A549 (cell line): Measurements from ENCODE around the gene OR3A2. TPM values are rescaled to one million over a fixed set of nuclear protein-coding genes. Genes with fewer than 3 reads are reported as not detected.
"Not testable (repeated sequence)": the region's sequence is repeated elsewhere in the genome, so short reads cannot be mapped to it uniquely, and the experiment has no call there.

Experiments used
- ATAC-seq, 2 experiments: fragments of 200-7000 bp in 1 of 2; fragments of >200 bp in 1 of 2; cut with Nextera tagmentation in 1 of 2; cut with Tn5 transposase in 1 of 2; 3 replicates each; pipeline versions ENCODE4 v1.8.0 to v1.9.1; 2018 to 2020; ENCODE audit warnings: mild to moderate bottlenecking in 1 of 2, moderate library complexity in 1 of 2
- CTCF ChIA-PET: fragments of 300-600 bp; sonication (Branson Sonifier 250); formaldehyde crosslinking; extraction: SDS; loops from one replicate; lab custom pipeline; 2021; ENCODE audit warnings: antibody characterized with exemption, inconsistent platforms; lab: Yijun Ruan, JAX
- POLR2A ChIA-PET: fragments of 350-600 bp; formaldehyde crosslinking; extraction: SDS; loops from one replicate; lab custom pipeline; 2021; ENCODE audit warnings: antibody characterized with exemption, inconsistent platforms; lab: Yijun Ruan, JAX
- DNase-seq, 2 experiments: peaks; one replicate each; pipeline versions ENCODE4 v3.0.0 to v3.0.0-alpha.2; 2011 to 2016; ENCODE audit warnings: low read depth in 1 of 2, low spot score in 1 of 2
- FAIRE-seq: peaks from 2 replicates; lab custom pipeline; 2011; peaks lifted over from hg19 to GRCh38; lab: Jason Lieb, UNC
- H3K27ac ChIP-seq, 2 experiments: fragments of >200 bp; sonication (Bioruptor Twin); formaldehyde crosslinking; 3 replicates each; pipeline ENCODE4 v1.5.1; 2016 to 2017
- H3K4me1 ChIP-seq: fragments of >200 bp; sonication (Bioruptor Twin); formaldehyde crosslinking; 3 replicates; pipeline ENCODE4 v1.6.1; 2016
- H3K4me2 ChIP-seq: fragments of >200 bp; sonication (Bioruptor Twin); formaldehyde crosslinking; 3 replicates; pipeline ENCODE4 v1.6.1; 2016
- H3K4me3 ChIP-seq: fragments of >200 bp; sonication (Bioruptor Twin); formaldehyde crosslinking; 3 replicates; pipeline ENCODE4 v1.5.1; 2016
- H3K9me3 ChIP-seq: fragments of >200 bp; sonication (Bioruptor Twin); formaldehyde crosslinking; 3 replicates; pipeline ENCODE4 v1.6.1; 2016
- WGBS: methylation state at CpG from one replicate; pipeline ENCODE4 v1.1.6; 2017; ENCODE audit errors: missing lambda C conversion rate; 5-methylcytosine and 5-hydroxymethylcytosine counted together
- polyA plus RNA-seq, 4 experiments: library from polyadenylated mRNA; depleted of rRNA in 3 of 4; stranded (reverse); fragments of >200 nt; fragmentation: RNase III in 1 of 4; extraction: RNeasy Plus Mini Kit Qiagen cat#74134 plus additional on column Dnase treatment in 1 of 4; gene quantifications; 2 replicates in 3 of 4; 3 replicates in 1 of 4; pipeline ENCODE4 v1.2.3, GENCODE V29; 2011 to 2017
- small RNA-seq, 6 experiments: library from RNA; depleted of rRNA; stranded (forward); fragments of <200 nt; gene quantifications; one replicate each; pipeline ENCODE3, GENCODE V24; 2012

The OR3A2 gene
- polyA plus RNA-seq, 2 of the 4 experiments (the other 2 are of a cell fraction) = not detected

DNA sequence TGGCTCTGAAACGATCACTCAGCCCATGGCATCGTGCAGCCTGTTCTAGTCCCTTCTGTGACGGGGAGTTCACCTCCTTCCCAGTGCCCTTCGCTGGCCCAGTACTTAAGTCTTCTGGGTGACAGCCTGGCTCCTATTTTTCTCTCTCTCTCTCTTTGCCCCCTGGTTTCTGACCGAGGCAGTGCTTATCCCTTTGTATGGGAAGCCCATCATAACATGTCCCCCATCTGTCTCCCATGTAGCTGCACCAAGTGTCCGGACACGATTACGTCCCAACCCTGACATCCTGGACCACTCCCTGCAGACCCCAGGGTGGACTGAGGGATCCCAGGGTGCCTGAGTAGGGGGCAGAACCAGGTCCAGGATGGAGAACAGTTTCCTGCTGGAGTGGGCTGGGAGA is 153.8 kb downstream of the OR3A2 start:
- H3K4me2 ChIP-seq, DNase-seq, CTCF ChIA-PET, POLR2A ChIA-PET, H3K9me3 ChIP-seq, H3K4me3 ChIP-seq, ATAC-seq, FAIRE-seq, H3K27ac ChIP-seq, H3K4me1 ChIP-seq: not testable (repeated sequence)
- WGBS = 38% methylated on average over 5 of the region's 8 CpGs

Small RNA genes lying within 50 kb of the gene (small RNA-seq; reads per million reads assigned to genes)
- gene OR1AC1P = 0 reads per million in 6 experiments

Other genes starting within 250 kb of the OR3A2 start
- not detected in 2 replicates for gene OR1A2, start 188.8 kb downstream of the OR3A2 start, polyA plus RNA-seq (2011; rRNA removed)
- not detected in 3 replicates for gene OR1A2, start 188.8 kb downstream of the OR3A2 start, polyA plus RNA-seq (2017; fragmentation: RNase III; extraction: RNeasy Plus Mini Kit Qiagen cat#74134 plus additional on column Dnase treatment)
- not detected in 2 replicates for gene OR1A1, start 178.6 kb downstream of the OR3A2 start, polyA plus RNA-seq (2011; rRNA removed)
- gene OR1A1, start 178.6 kb downstream of the OR3A2 start, polyA plus RNA-seq (2017; fragmentation: RNase III; extraction: RNeasy Plus Mini Kit Qiagen cat#74134 plus additional on column Dnase treatment) = not detected in 3 replicates
- not detected in 2 replicates for gene OR3A1, start 87.9 kb downstream of the OR3A2 start, polyA plus RNA-seq (2011; rRNA removed)
- not detected in 3 replicates for gene OR3A1, start 87.9 kb downstream of the OR3A2 start, polyA plus RNA-seq (2017; fragmentation: RNase III; extraction: RNeasy Plus Mini Kit Qiagen cat#74134 plus additional on column Dnase treatment)
- not detected in 2 replicates for gene OR1E1, start 12.1 kb upstream of the OR3A2 start, polyA plus RNA-seq (2011; rRNA removed)
- gene OR1E1, start 12.1 kb upstream of the OR3A2 start, polyA plus RNA-seq (2017; fragmentation: RNase III; extraction: RNeasy Plus Mini Kit Qiagen cat#74134 plus additional on column Dnase treatment) = not detected in 3 replicates
- not detected in 2 replicates for gene OR3A3, start 25.1 kb upstream of the OR3A2 start, polyA plus RNA-seq (2011; rRNA removed)
- not detected in 3 replicates for gene OR3A3, start 25.1 kb upstream of the OR3A2 start, polyA plus RNA-seq (2017; fragmentation: RNase III; extraction: RNeasy Plus Mini Kit Qiagen cat#74134 plus additional on column Dnase treatment)
- not detected in 2 replicates for gene OR1E2, start 47.5 kb upstream of the OR3A2 start, polyA plus RNA-seq (2011; rRNA removed)
- gene OR1E2, start 47.5 kb upstream of the OR3A2 start, polyA plus RNA-seq (2017; fragmentation: RNase III; extraction: RNeasy Plus Mini Kit Qiagen cat#74134 plus additional on column Dnase treatment) = not detected in 3 replicates
- gene SPATA22, start 85.5 kb upstream of the OR3A2 start, polyA plus RNA-seq (2011; rRNA removed) = not detected in 2 replicates
- not detected in 3 replicates for gene SPATA22, start 85.5 kb upstream of the OR3A2 start, polyA plus RNA-seq (2017; fragmentation: RNase III; extraction: RNeasy Plus Mini Kit Qiagen cat#74134 plus additional on column Dnase treatment)
- gene ASPA, start 89.7 kb upstream of the OR3A2 start, polyA plus RNA-seq (2011; rRNA removed) = not detected in 2 replicates
- not detected in 3 replicates for gene ASPA, start 89.7 kb upstream of the OR3A2 start, polyA plus RNA-seq (2017; fragmentation: RNase III; extraction: RNeasy Plus Mini Kit Qiagen cat#74134 plus additional on column Dnase treatment)
- 1.2 TPM in 2 replicates for gene TRPV3, start 171.5 kb upstream of the OR3A2 start, polyA plus RNA-seq (2011; rRNA removed)
- gene TRPV3, start 171.5 kb upstream of the OR3A2 start, polyA plus RNA-seq (2017; fragmentation: RNase III; extraction: RNeasy Plus Mini Kit Qiagen cat#74134 plus additional on column Dnase treatment) = 0.44 to 0.54 TPM (median 0.46 TPM) in 3 replicates
- gene TRPV1, start 223.1 kb upstream of the OR3A2 start, polyA plus RNA-seq (2011; rRNA removed) = 3.0 and 4.3 TPM in 2 replicates
- gene TRPV1, start 223.1 kb upstream of the OR3A2 start, polyA plus RNA-seq (2017; fragmentation: RNase III; extraction: RNeasy Plus Mini Kit Qiagen cat#74134 plus additional on column Dnase treatment) = 5.0 to 5.3 TPM (median 5.1 TPM) in 3 replicates
- gene SHPK, start 249.9 kb upstream of the OR3A2 start, polyA plus RNA-seq (2011; rRNA removed) = 10.7 and 13.4 TPM in 2 replicates
- gene SHPK, start 249.9 kb upstream of the OR3A2 start, polyA plus RNA-seq (2017; fragmentation: RNase III; extraction: RNeasy Plus Mini Kit Qiagen cat#74134 plus additional on column Dnase treatment) = 9.5 to 11.2 TPM (median 10.9 TPM) in 3 replicates